Uterus (tissue), 2 donors: ENCODE data around the gene EPB41L1.

ENCODE experiments used
- CTCF ChIP-seq, 4 experiments: fragments of 200-600 bp in 2 of 4; fragments of 450-650 bp in 2 of 4; sonication (generic) in 2 of 4; IDR thresholded peaks; one replicate each; pipeline ENCODE4 v1.5.1; 2016 to 2019; ENCODE audit warnings: antibody characterized with exemption in 4 of 4, mild to moderate bottlenecking in 2 of 4, moderate library complexity in 1 of 4
- POLR2A ChIP-seq, 2 donors: fragments of 450-650 bp; IDR thresholded peaks; one replicate each; pipeline ENCODE4 v1.6.1; 2016; ENCODE audit warnings: antibody characterized with exemption in 2 of 2, mild to moderate bottlenecking in 1 of 2, moderate library complexity in 1 of 2

- TF ChIP-seq CTCF (IDR thresholded peaks at IDR 0.05) (no peak), POLR2A (IDR thresholded peaks at IDR 0.05) (no peak)
Observed at GRCh38 chr20:36129160-36129543, 25.4 kb upstream of the EPB41L1 start.
